Natural killer cell (primary cell): Measurements from ENCODE around the gene BANF1. TPM values are rescaled to one million over a fixed set of nuclear protein-coding genes. Genes with fewer than 3 reads are reported as not detected.

Experiments
- ATAC-seq, 3 donors: fragments of 150-1000 bp in 2 of 3; fragments of 200-7000 bp in 1 of 3; cut with Tn5 transposase; 1 replicate in 1 of 3; 2 replicates in 2 of 3; pipeline ENCODE4 v1.10.0; 2021; ENCODE audit warnings: mild to moderate bottlenecking in 2 of 3, moderate library complexity in 2 of 3
- DNase-seq, 2 donors: peaks; one replicate each; pipeline versions ENCODE4 v3.0.0 to v3.0.0-alpha.2; 2013 to 2021; ENCODE audit warnings: mixed read lengths in 1 of 2
- H3K27ac ChIP-seq: one replicate; pipeline ENCODE4 v1.5.1; 2013; ENCODE audit warnings: mild to moderate bottlenecking, low read length
- H3K27me3 ChIP-seq: one replicate; pipeline ENCODE4 v1.6.1; 2013; ENCODE audit warnings: low read length; ENCODE audit not compliant: control insufficient read depth, insufficient read depth
- H3K36me3 ChIP-seq: one replicate; pipeline ENCODE4 v1.6.1; 2013; ENCODE audit warnings: low read length; ENCODE audit not compliant: control insufficient read depth, insufficient read depth
- H3K4me1 ChIP-seq: one replicate; pipeline ENCODE4 v1.6.1; 2013; ENCODE audit warnings: low read length; ENCODE audit not compliant: control insufficient read depth, insufficient read depth
- H3K4me3 ChIP-seq: one replicate; pipeline ENCODE4 v1.5.1; 2013; ENCODE audit warnings: low read length
- H3K9me3 ChIP-seq: one replicate; pipeline ENCODE4 v1.6.1; 2013; ENCODE audit warnings: low read length; ENCODE audit not compliant: control insufficient read depth, insufficient read depth
- H3K27ac Mint-ChIP-seq, 2 donors: one replicate each; pipeline ENCODE4 v1.8.0; 2022; ENCODE audit warnings: mild to moderate bottlenecking in 2 of 2, mixed read lengths in 2 of 2, moderate library complexity in 1 of 2
- H3K27me3 Mint-ChIP-seq, 2 donors: one replicate each; pipeline ENCODE4 v1.8.0; 2022; ENCODE audit warnings: low read depth in 2 of 2, mixed read lengths in 2 of 2
- H3K36me3 Mint-ChIP-seq: one replicate; pipeline ENCODE4 v1.8.0; 2022; ENCODE audit warnings: mixed read lengths
- H3K4me1 Mint-ChIP-seq, 2 donors: one replicate each; pipeline ENCODE4 v1.8.0; 2022; ENCODE audit warnings: mixed read lengths in 2 of 2
- H3K4me3 Mint-ChIP-seq: one replicate; pipeline ENCODE4 v1.8.0; 2022; ENCODE audit warnings: mild to moderate bottlenecking, moderate library complexity, mixed read lengths
- H3K9me3 Mint-ChIP-seq, 2 donors: one replicate each; pipeline ENCODE4 v1.8.0; 2022; ENCODE audit warnings: mixed read lengths in 2 of 2
- WGBS: methylation state at CpG from one replicate; pipeline ENCODE4 v1.1.7; 2013; ENCODE audit warnings: missing lambda C conversion rate; ENCODE audit not compliant: insufficient coverage; 5-methylcytosine and 5-hydroxymethylcytosine counted together
- intact Hi-C: fragments of 100-400 bp; cut with micrococcal nuclease; formaldehyde crosslinking; loops from one replicate; pipeline ENCODE4 v1.14.2; 2022
- total RNA-seq, 4 donors: library from RNA; stranded (reverse); fragments of 120-200 nt in 1 of 4; gene quantifications; one replicate each; pipeline versions ENCODE4 v1.2.3 to v1.2.4, GENCODE V29; 2013 to 2022
- TF ChIP-seq, protein P1 (sequence below): fragments of 200-600 bp; IDR thresholded peaks from one replicate; pipeline ENCODE4 v1.8.0; 2022; ENCODE audit warnings: antibody characterized with exemption

Gene BANF1
- total RNA-seq, 3 donors from 2014 or later (not counting 1 experiment from before 2014, with no cell fraction given), result 87.8 to 107 (median 90.4) TPM

DNA sequence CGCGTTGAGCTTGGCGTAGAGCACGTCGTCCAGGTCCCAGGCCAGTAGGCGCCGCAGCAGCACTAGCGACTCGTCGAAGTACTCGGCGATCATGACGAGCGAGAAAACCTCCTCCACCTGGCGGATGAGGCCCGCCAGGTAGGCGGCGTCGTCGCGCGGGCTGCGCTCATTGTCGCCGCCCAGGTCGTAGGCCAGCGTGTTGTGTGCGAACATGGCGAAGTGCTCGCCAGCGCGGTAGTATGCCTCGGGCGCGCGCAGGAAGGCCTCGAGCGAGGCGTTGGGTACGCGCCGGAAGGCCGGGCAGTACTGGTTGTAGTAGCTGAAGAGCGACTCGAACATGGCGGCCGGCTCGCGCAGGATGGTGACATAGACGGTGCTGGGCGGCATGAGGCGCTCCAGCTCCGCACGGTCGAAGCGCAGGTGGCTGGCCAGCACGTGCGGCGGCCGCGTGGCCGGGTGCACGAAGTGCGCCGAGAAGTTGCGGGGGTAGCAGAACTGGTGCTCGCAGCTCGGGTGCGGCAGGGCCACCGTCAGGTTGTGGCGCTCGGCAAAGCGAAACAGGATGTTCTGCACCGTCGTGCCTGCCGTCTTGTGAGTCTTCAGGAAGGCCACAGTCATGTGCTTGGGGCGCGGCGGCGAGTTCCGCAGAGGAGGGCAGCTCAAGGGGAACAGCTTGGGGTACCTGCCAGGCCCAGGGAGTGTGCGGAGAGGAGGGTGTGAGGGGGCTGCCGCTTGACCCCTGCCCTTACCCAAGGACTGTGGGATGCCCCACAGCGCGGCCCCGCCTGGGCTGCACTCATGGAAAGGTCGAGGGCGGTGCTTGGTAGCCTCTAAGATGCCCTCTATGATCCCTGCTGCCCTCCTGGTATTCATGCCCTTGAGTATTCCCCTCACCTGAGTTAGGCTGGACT is 40.9 kb downstream of the BANF1 start:
- Histone ChIP-seq H3K36me3 (no peaks in the 10 kb centered on the region), H3K27ac (no peak overlapping the region), H3K4me1 (peaks cover 10% of the 10 kb centered on the region), H3K9me3 (no peaks in the 10 kb centered on the region), H3K27me3 (peaks cover 3% of the 10 kb centered on the region), H3K4me3 (no peak overlapping the region)
- Mint-ChIP-seq H3K4me1 (peaks cover 12% of the 10 kb centered on the region in 2 donors), H3K4me3 (no peak overlapping the region), H3K27ac (no peak overlapping the region), H3K36me3 (no peaks in the 10 kb centered on the region), H3K27me3 (peaks cover 0 to 4% of the 10 kb centered on the region in 2 donors), H3K9me3 (no peaks in the 10 kb centered on the region)
- no peak for DNase-seq
- TF ChIP-seq, protein P1, sequence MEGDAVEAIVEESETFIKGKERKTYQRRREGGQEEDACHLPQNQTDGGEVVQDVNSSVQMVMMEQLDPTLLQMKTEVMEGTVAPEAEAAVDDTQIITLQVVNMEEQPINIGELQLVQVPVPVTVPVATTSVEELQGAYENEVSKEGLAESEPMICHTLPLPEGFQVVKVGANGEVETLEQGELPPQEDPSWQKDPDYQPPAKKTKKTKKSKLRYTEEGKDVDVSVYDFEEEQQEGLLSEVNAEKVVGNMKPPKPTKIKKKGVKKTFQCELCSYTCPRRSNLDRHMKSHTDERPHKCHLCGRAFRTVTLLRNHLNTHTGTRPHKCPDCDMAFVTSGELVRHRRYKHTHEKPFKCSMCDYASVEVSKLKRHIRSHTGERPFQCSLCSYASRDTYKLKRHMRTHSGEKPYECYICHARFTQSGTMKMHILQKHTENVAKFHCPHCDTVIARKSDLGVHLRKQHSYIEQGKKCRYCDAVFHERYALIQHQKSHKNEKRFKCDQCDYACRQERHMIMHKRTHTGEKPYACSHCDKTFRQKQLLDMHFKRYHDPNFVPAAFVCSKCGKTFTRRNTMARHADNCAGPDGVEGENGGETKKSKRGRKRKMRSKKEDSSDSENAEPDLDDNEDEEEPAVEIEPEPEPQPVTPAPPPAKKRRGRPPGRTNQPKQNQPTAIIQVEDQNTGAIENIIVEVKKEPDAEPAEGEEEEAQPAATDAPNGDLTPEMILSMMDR, result no peak
- ATAC-seq, result no peak
- intact Hi-C loops, result no loop called here
- WGBS, result 96% methylated on average over 88 of the region's 88 CpGs

DNA sequence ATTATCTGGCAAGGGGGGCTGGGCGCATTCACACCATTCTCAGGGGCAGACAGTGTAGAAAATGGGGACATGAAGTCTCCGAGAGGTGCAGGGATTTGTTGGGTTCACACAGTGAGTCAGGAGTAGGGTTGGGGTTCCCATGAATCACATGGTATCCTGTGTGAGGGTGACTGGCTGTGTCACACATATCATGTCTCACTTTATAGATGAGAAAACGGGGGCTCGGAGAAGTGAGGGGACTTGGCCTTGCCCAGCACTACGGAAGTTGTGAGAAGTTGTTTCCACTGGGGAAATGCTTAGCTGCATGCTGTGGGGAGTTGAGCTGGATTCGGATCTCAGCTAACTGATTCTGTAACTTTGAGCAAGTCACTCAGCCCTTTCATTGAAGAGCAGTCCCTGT is 42.5 kb downstream of the BANF1 start:
- Histone ChIP-seq H3K4me1 (peaks cover 10% of the 10 kb centered on the region), H3K4me3 (no peak overlapping the region), H3K27ac (peak overlapping the region; percentile 35), H3K36me3 (no peaks in the 10 kb centered on the region), H3K9me3 (no peaks in the 10 kb centered on the region), H3K27me3 (peaks cover 3% of the 10 kb centered on the region)
- Mint-ChIP-seq H3K4me1 (peaks cover 12% of the 10 kb centered on the region in 2 donors), H3K27ac (peak overlapping the region; percentile 58 to 81), H3K27me3 (peaks cover 0 to 11% of the 10 kb centered on the region in 2 donors), H3K4me3 (no peak overlapping the region), H3K9me3 (no peaks in the 10 kb centered on the region), H3K36me3 (no peaks in the 10 kb centered on the region)
- intact Hi-C loops, result no loop called here
- DNase-seq (peak in 1 of 2 donors; percentile 30), ATAC-seq (peak; percentile 61 to 76 (median 72))
- TF ChIP-seq, protein P1, result no peak
- 59% methylated on average over 6 of the region's 6 CpGs for WGBS

DNA sequence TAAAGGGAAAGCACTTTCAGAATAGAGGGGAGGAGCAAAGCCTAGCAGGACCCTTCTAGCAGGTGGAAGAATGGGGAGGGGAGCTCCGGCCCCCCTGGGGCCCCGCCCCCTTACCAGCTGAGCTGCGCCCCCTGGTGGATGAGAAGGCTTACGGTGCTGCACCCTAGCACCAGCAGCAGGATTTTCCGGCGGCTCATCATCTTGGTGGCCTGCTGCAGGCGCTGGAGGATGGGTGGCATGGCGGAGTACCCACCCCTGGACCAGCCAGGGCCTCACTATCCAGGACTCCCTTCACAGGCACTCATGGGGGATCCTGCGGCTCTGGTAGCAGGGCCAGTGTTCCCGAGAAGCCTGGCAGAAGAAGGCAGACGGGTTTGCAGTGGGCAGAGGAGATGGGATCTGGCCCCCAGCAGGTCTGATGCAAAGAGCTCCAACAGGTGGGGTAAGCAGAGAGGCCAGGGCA is 42.9 kb downstream of the BANF1 start:
- no peak overlapping the region for H3K4me3 Mint-ChIP-seq
- peak; percentile 86 to 96 (median 90) for ATAC-seq
- H3K4me3 ChIP-seq, result no peak overlapping the region
- intact Hi-C loops, result no loop called here
- WGBS, result 22% methylated on average over 11 of the region's 11 CpGs
- H3K9me3 ChIP-seq, result no peaks in the 10 kb centered on the region
- DNase-seq, result peak; percentile 77 to 93
- H3K36me3 Mint-ChIP-seq, result no peaks in the 10 kb centered on the region
- no peaks in the 10 kb centered on the region for H3K9me3 Mint-ChIP-seq
- TF ChIP-seq, protein P1, result peak; percentile 91
- H3K4me1 ChIP-seq, result peaks cover 10% of the 10 kb centered on the region
- H3K36me3 ChIP-seq, result no peaks in the 10 kb centered on the region
- peaks cover 0 to 11% of the 10 kb centered on the region in 2 donors for H3K27me3 Mint-ChIP-seq
- H3K27me3 ChIP-seq, result peaks cover 3% of the 10 kb centered on the region
- peak overlapping the region; percentile 58 to 81 for H3K27ac Mint-ChIP-seq
- peak overlapping the region; percentile 35 for H3K27ac ChIP-seq
- peaks cover 12% of the 10 kb centered on the region in 2 donors for H3K4me1 Mint-ChIP-seq
